Measurements from ENCODE around the gene ATP6V0E1.

DNA sequence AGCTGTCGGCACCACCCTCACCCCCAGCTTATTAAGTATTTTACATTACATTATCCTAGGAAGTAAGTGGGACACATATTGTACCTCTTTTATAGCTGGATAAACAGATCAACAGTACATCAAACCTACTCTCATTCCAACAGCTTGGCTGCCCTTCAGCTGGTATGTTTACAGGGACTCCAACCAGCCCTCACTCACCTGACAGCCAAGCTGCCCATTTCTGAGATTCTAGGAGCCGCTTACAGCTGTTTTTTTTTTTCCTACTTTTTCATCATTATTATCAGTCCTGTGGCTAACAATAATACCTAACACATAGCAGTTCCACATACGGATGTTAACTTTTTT lies 59.2 kb downstream of the ATP6V0E1 start:
- no peak for TF ChIP-seq NFIC (IDR thresholded peaks at IDR 0.05)
- TF ChIP-seq, protein P1, sequence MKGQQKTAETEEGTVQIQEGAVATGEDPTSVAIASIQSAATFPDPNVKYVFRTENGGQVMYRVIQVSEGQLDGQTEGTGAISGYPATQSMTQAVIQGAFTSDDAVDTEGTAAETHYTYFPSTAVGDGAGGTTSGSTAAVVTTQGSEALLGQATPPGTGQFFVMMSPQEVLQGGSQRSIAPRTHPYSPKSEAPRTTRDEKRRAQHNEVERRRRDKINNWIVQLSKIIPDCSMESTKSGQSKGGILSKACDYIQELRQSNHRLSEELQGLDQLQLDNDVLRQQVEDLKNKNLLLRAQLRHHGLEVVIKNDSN (IDR thresholded peaks at IDR 0.05) = no peak
- no peak for TF ChIP-seq FOXM1 (IDR thresholded peaks at IDR 0.05; ENCODE audit: borderline replicate concordance, low read depth)
- no peak for TF ChIP-seq RAD21 (IDR thresholded peaks at IDR 0.05; ENCODE audit: low read depth)
- TF ChIP-seq, protein P2, sequence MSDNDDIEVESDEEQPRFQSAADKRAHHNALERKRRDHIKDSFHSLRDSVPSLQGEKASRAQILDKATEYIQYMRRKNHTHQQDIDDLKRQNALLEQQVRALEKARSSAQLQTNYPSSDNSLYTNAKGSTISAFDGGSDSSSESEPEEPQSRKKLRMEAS (IDR thresholded peaks at IDR 0.05) = no peak
- TF ChIP-seq CEBPB (IDR thresholded peaks at IDR 0.05) = no peak
- no peak for TF ChIP-seq YY1 (IDR thresholded peaks at IDR 0.05; ENCODE audit: low read depth)
- TF ChIP-seq TCF12 (IDR thresholded peaks at IDR 0.05; ENCODE audit: low read depth) = no peak
- no peak for TF ChIP-seq EP300 (IDR thresholded peaks at IDR 0.05; ENCODE audit: borderline replicate concordance)
- TF ChIP-seq, protein P3, sequence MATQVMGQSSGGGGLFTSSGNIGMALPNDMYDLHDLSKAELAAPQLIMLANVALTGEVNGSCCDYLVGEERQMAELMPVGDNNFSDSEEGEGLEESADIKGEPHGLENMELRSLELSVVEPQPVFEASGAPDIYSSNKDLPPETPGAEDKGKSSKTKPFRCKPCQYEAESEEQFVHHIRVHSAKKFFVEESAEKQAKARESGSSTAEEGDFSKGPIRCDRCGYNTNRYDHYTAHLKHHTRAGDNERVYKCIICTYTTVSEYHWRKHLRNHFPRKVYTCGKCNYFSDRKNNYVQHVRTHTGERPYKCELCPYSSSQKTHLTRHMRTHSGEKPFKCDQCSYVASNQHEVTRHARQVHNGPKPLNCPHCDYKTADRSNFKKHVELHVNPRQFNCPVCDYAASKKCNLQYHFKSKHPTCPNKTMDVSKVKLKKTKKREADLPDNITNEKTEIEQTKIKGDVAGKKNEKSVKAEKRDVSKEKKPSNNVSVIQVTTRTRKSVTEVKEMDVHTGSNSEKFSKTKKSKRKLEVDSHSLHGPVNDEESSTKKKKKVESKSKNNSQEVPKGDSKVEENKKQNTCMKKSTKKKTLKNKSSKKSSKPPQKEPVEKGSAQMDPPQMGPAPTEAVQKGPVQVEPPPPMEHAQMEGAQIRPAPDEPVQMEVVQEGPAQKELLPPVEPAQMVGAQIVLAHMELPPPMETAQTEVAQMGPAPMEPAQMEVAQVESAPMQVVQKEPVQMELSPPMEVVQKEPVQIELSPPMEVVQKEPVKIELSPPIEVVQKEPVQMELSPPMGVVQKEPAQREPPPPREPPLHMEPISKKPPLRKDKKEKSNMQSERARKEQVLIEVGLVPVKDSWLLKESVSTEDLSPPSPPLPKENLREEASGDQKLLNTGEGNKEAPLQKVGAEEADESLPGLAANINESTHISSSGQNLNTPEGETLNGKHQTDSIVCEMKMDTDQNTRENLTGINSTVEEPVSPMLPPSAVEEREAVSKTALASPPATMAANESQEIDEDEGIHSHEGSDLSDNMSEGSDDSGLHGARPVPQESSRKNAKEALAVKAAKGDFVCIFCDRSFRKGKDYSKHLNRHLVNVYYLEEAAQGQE (IDR thresholded peaks at IDR 0.05; ENCODE audit: low read depth) = no peak
- no peak for TF ChIP-seq TEAD4 (IDR thresholded peaks at IDR 0.05)
- TF ChIP-seq CREB1 (IDR thresholded peaks at IDR 0.05; ENCODE audit: low read depth) = no peak
- TF ChIP-seq TAF1 (IDR thresholded peaks at IDR 0.05; ENCODE audit: low read depth) = no peak
